Ovary (tissue), 10 donors: ENCODE results near the gene HMGCS1. TPM values are rescaled to one million over a fixed set of nuclear protein-coding genes. Genes with fewer than 3 reads are reported as not detected.

Experiments
- DNase-seq, 5 donors: peaks; one replicate each; pipeline ENCODE4 v3.0.0-alpha.2; 2019 to 2020
- H3K27ac ChIP-seq, 2 donors: fragments of 200-600 bp; one replicate each; pipeline versions ENCODE4 v1.5.1 to v1.8.0; 2019 to 2022
- H3K27me3 ChIP-seq: fragments of 200-600 bp; one replicate; pipeline ENCODE4 v1.8.0; 2022
- H3K36me3 ChIP-seq: fragments of 200-600 bp; sonication (generic); one replicate; pipeline ENCODE4 v1.5.1; 2019
- H3K4me1 ChIP-seq: one replicate; pipeline ENCODE4 v1.8.1; 2013; ENCODE audit warnings: mild to moderate bottlenecking, moderate library complexity; ENCODE audit not compliant: insufficient read depth
- H3K4me3 ChIP-seq: fragments of 200-600 bp; sonication (generic); one replicate; pipeline ENCODE4 v1.5.1; 2017
- H3K9me3 ChIP-seq, 2 donors: fragments of 200-600 bp in 1 of 2; sonication (generic) in 1 of 2; one replicate each; pipeline versions ENCODE4 v1.5.1 to v1.8.1; 2013 to 2019; ENCODE audit warnings: mild to moderate bottlenecking in 1 of 2, moderate library complexity in 1 of 2
- EP300 ChIP-seq: sonication (generic); formaldehyde crosslinking; IDR thresholded peaks from one replicate; pipeline ENCODE4 v1.6.1; 2017; ENCODE audit warnings: antibody characterized with exemption
- POLR2A ChIP-seq: fragments of 450-650 bp; IDR thresholded peaks from one replicate; pipeline ENCODE4 v1.6.1; 2017; ENCODE audit warnings: antibody characterized with exemption, mild to moderate bottlenecking, moderate library complexity
- WGBS, 3 donors: extraction: QIAGEN DNeasy Blood & Tissue Kit in 1 of 3; methylation state at CpG; one replicate each; pipeline versions ENCODE4 v1.1.5 to v1.1.7; 2013 to 2017; 5-methylcytosine and 5-hydroxymethylcytosine counted together
- intact Hi-C, 4 donors: fragments of 100-400 bp; cut with DNase I; formaldehyde crosslinking; loops; one replicate each; pipeline versions ENCODE4 v1.11.0 to v1.15.1; 2022 to 2023
- long read RNA-seq, 3 donors: library from polyadenylated mRNA in 2 of 3; unstranded in 2 of 3; transcript quantifications; one replicate each; pipeline ENCODE4 v2.0.0 and lab custom pipeline, GENCODE V29; 2021 to 2026
- polyA plus RNA-seq, 2 donors: library from polyadenylated mRNA; stranded (reverse); fragments of 200-250 nt in 1 of 2; fragments of 350-450 nt in 1 of 2; fragmentation: Illumina TruSeq in 1 of 2; extraction: RNeasy Lipid Tissue Mini Kit (QIAGEN cat#74804) in 1 of 2; gene quantifications; one replicate each; pipeline ENCODE4 v1.2.3, GENCODE V29; 2013 to 2014
- total RNA-seq, 7 donors: library from RNA; depleted of rRNA in 2 of 7; stranded (reverse); fragments of >200 nt in 2 of 7; fragmentation: NEBNext Ultra II Directional in 3 of 7; extraction: Animal tissue kit (Norgen Biotek cat#: 25700) in 3 of 7; gene quantifications; one replicate each; pipeline versions ENCODE4 v1.1.0 to v1.2.4, GENCODE V29; 2016 to 2023
- TF ChIP-seq, protein P1 (sequence below), 3 donors: fragments of 450-650 bp in 2 of 3; fragments of 200-600 bp in 1 of 3; IDR thresholded peaks; one replicate each; pipeline versions ENCODE4 v1.5.1 to v1.8.0; 2016 to 2022; ENCODE audit warnings: antibody characterized with exemption in 3 of 3, mild to moderate bottlenecking in 1 of 3
- donor health status: DM: no; HTN: no; CAD: no; lungs with moderate emphysema.
- donor health status: DM: no; HTN: no; CAD: no.
- donor health status: Bipolar disorder and iron deficiency.
- donor health status: DM: yes; HTN: yes; CAD: no.
- donor health status: DM: no; HTN: no; CAD: no.
- donor health status: DM: yes; HTN: yes; CAD: no.

Gene HMGCS1
- 100 to 1,000 TPM in 1 of 7 donors, 10 to 100 TPM in 6; 22.1 to 248 (median 33.6) TPM for total RNA-seq
- polyA plus RNA-seq, result 100 to 1,000 TPM in 1 of 2 donors, 10 to 100 TPM in 1; 14.4 to 206 TPM
- long read RNA-seq, donor 1, partial matches to known transcripts, result 2 of 8 reads
- long read RNA-seq, donor 1, other reads (novel, unspliced or antisense), result 6 of 8 reads
- long read RNA-seq, donor 2, transcript HMGCS1-202 (10 exons, 3,466 nt), result major isoform, 10 of 25 reads
- long read RNA-seq, donor 2, transcript HMGCS1-201 (11 exons, 3,506 nt), result minor isoform, 6 of 25 reads
- long read RNA-seq, donor 2, partial matches to known transcripts, result 8 of 25 reads
- long read RNA-seq, donor 2, other reads (novel, unspliced or antisense), result 0 of 25 reads
- long read RNA-seq, donor 3, partial matches to known transcripts, result 0 of 9 reads
- long read RNA-seq, donor 3, other reads (novel, unspliced or antisense), result 6 of 9 reads

GRCh38 chr5:43313035-43313853, at the start of gene HMGCS1:
HMGCS1 (minus strand) TSS chr5:43313412; CDS start chr5:43298965, 14,447 bp downstream.
- H3K27ac ChIP-seq, result peak within 1 kb of the TSS; percentile 62 to 71
- H3K9me3 ChIP-seq, result no peaks in the 10 kb centered on the region
- peak; percentile 97 to 99 (median 98) for DNase-seq
- 0 to 1% (median 0%) methylated on average over 62 to 70 of the region's 70 CpGs for WGBS, 3 donors
- TF ChIP-seq POLR2A, result peak; percentile 88
- TF ChIP-seq, protein P1, sequence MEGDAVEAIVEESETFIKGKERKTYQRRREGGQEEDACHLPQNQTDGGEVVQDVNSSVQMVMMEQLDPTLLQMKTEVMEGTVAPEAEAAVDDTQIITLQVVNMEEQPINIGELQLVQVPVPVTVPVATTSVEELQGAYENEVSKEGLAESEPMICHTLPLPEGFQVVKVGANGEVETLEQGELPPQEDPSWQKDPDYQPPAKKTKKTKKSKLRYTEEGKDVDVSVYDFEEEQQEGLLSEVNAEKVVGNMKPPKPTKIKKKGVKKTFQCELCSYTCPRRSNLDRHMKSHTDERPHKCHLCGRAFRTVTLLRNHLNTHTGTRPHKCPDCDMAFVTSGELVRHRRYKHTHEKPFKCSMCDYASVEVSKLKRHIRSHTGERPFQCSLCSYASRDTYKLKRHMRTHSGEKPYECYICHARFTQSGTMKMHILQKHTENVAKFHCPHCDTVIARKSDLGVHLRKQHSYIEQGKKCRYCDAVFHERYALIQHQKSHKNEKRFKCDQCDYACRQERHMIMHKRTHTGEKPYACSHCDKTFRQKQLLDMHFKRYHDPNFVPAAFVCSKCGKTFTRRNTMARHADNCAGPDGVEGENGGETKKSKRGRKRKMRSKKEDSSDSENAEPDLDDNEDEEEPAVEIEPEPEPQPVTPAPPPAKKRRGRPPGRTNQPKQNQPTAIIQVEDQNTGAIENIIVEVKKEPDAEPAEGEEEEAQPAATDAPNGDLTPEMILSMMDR (IDR thresholded peaks at IDR 0.05), result no peak
- H3K4me1 ChIP-seq, result peaks cover 5% of the 10 kb centered on the region
- no peaks in the 10 kb centered on the region for H3K27me3 ChIP-seq
- intact Hi-C loops, result loop anchor here in 2 of 4 donors (5.0 to 10.0 kb wide), 2 partner anchors 188 to 191 kb away; partner anchors contain the start of gene ZNF131 (in 2 of the 2)
- peak within 1 kb of the TSS; percentile 68 for H3K4me3 ChIP-seq
- H3K36me3 ChIP-seq, result no peaks in the 10 kb centered on the region

GRCh38 chr5:43358726-43359125, 45.5 kb upstream of the HMGCS1 start:
- no peak overlapping the region for H3K4me3 ChIP-seq
- no peaks in the 10 kb centered on the region for H3K27me3 ChIP-seq
- TF ChIP-seq, protein P1 (IDR thresholded peaks at IDR 0.05), result no peak
- TF ChIP-seq POLR2A, result no peak
- no peak for TF ChIP-seq EP300
- no peaks in the 10 kb centered on the region for H3K9me3 ChIP-seq
- no peaks in the 10 kb centered on the region for H3K4me1 ChIP-seq
- H3K27ac ChIP-seq, result no peak overlapping the region
- intact Hi-C loops, result no loop called here
- no peaks in the 10 kb centered on the region for H3K36me3 ChIP-seq
- no peak for DNase-seq

- intact Hi-C loops, result no loop called here
- Histone ChIP-seq H3K36me3 (no peaks in the 10 kb centered on the region), H3K9me3 (no peaks in the 10 kb centered on the region), H3K27ac (no peak overlapping the region), H3K27me3 (no peaks in the 10 kb centered on the region), H3K4me1 (no peaks in the 10 kb centered on the region), H3K4me3 (no peak overlapping the region)
- WGBS, 3 donors, result 2 to 12% (median 4%) methylated on average over 3 of the region's 3 CpGs
- TF ChIP-seq, protein P1 (IDR thresholded peaks at IDR 0.05), result no peak
- TF ChIP-seq EP300 (no peak), POLR2A (no peak)
- DNase-seq, result no peak
Observed at GRCh38 chr5:43358301-43358700, 45.1 kb upstream of the HMGCS1 start.

- Histone ChIP-seq H3K27ac (no peak overlapping the region), H3K27me3 (no peaks in the 10 kb centered on the region), H3K4me3 (no peak overlapping the region), H3K9me3 (no peaks in the 10 kb centered on the region), H3K36me3 (no peaks in the 10 kb centered on the region), H3K4me1 (no peaks in the 10 kb centered on the region)
- no peak for DNase-seq
- intact Hi-C loops, result no loop called here
- WGBS, 3 donors, result 40% methylated on average over 3 of the region's 3 CpGs
- TF ChIP-seq POLR2A (no peak), EP300 (no peak)
- TF ChIP-seq, protein P1 (IDR thresholded peaks at IDR 0.05), result no peak
Observed at GRCh38 chr5:43357878-43358281, 44.7 kb upstream of the HMGCS1 start.
